ENCODE data around the gene TAGLN2.
A peak's percentile ranks its signal among the peaks of the same experiment; 100 is the strongest.

TAGLN2 gene

GRCh38 chr1:159924791-159925718, at the start of gene TAGLN2:
Gene TAGLN2 (minus strand): TSS chr1:159925507. CDS start chr1:159920509, 4,998 bp downstream.
- peak; percentile 80 for DNase-seq (ENCODE audit: low read depth)

GRCh38 chr1:159974350-159974965, 49.2 kb upstream of the TAGLN2 start:
- no peak for DNase-seq (ENCODE audit: low read depth)

- DNase-seq (ENCODE audit: low read depth) = no peak
Measured at GRCh38 chr1:159973350-159973940, 48.1 kb upstream of the TAGLN2 start.

- no peak for DNase-seq (ENCODE audit: low read depth)
Measured at GRCh38 chr1:159972443-159973205, 47.3 kb upstream of the TAGLN2 start.

GRCh38 chr1:159970932-159971342, 45.6 kb upstream of the TAGLN2 start:
- DNase-seq (ENCODE audit: low read depth) = no peak

- DNase-seq (ENCODE audit: low read depth) = no peak
Measured at GRCh38 chr1:159968901-159969300, 43.6 kb upstream of the TAGLN2 start.

- no peak for DNase-seq (ENCODE audit: low read depth)
Measured at GRCh38 chr1:159965263-159965662, 40.0 kb upstream of the TAGLN2 start.

- no peak for DNase-seq (ENCODE audit: low read depth)
Measured at GRCh38 chr1:159964144-159964543, 38.8 kb upstream of the TAGLN2 start.

- no peak for DNase-seq (ENCODE audit: low read depth)
Measured at GRCh38 chr1:159962176-159962575, 36.9 kb upstream of the TAGLN2 start.

GRCh38 chr1:159961636-159962035, 36.3 kb upstream of the TAGLN2 start:
- DNase-seq (ENCODE audit: low read depth) = no peak

- DNase-seq (ENCODE audit: low read depth) = no peak
Measured at GRCh38 chr1:159960721-159961381, 35.5 kb upstream of the TAGLN2 start.

- no peak for DNase-seq (ENCODE audit: low read depth)
Measured at GRCh38 chr1:159959451-159959850, 34.1 kb upstream of the TAGLN2 start.

- DNase-seq (ENCODE audit: low read depth) = no peak
Measured at GRCh38 chr1:159958719-159959380, 33.5 kb upstream of the TAGLN2 start.

- DNase-seq (ENCODE audit: low read depth) = no peak
Measured at GRCh38 chr1:159957824-159958268, 32.5 kb upstream of the TAGLN2 start.

- no peak for DNase-seq (ENCODE audit: low read depth)
Measured at GRCh38 chr1:159955456-159955855, 30.1 kb upstream of the TAGLN2 start.

- no peak for DNase-seq (ENCODE audit: low read depth)
Measured at GRCh38 chr1:159953536-159954515, 28.5 kb upstream of the TAGLN2 start, which contains the start of gene SLAMF9. Gene SLAMF9 (minus strand): TSS chr1:159954237. CDS start chr1:159954137, 100 bp downstream.

GRCh38 chr1:159952932-159953331, 27.6 kb upstream of the TAGLN2 start:
- no peak for DNase-seq (ENCODE audit: low read depth)

- DNase-seq (ENCODE audit: low read depth) = no peak
Measured at GRCh38 chr1:159951551-159951950, 26.2 kb upstream of the TAGLN2 start.

- DNase-seq (ENCODE audit: low read depth) = no peak
Measured at GRCh38 chr1:159951016-159951415, 25.7 kb upstream of the TAGLN2 start.

- DNase-seq (ENCODE audit: low read depth) = no peak
Measured at GRCh38 chr1:159949981-159950381, 24.7 kb upstream of the TAGLN2 start.

Measured in activated T-helper 1 cell treated with Interleukin-2 at 50 U/mL for 16 hours (primary cell).